ENCODE results near the gene MEX3B. TPM values are rescaled to one million over a fixed set of nuclear protein-coding genes. Genes with fewer than 3 reads are reported as not detected.
"Not testable (repeated sequence)": the region's sequence is repeated elsewhere in the genome, so short reads cannot be mapped to it uniquely, and the experiment has no call there.

MEX3B gene
- total RNA-seq, 2 donors from 2014 or later: 1.9 to 2.4 TPM

GRCh38 chr15:82031871-82032270 is 13.9 kb downstream of the MEX3B start:
- no peak for DNase-seq (ENCODE audit: low spot score)
- no peaks in the 10 kb centered on the region for H3K36me3 ChIP-seq
- H3K27me3 ChIP-seq: no peaks in the 10 kb centered on the region
- no peak overlapping the region for H3K4me3 ChIP-seq
- no peak for TF ChIP-seq CTCF (IDR thresholded peaks at IDR 0.05)
- no peaks in the 10 kb centered on the region for H3K4me1 ChIP-seq
- no peak overlapping the region for H3K27ac ChIP-seq
- H3K9me3 ChIP-seq: no peaks in the 10 kb centered on the region

DNA sequence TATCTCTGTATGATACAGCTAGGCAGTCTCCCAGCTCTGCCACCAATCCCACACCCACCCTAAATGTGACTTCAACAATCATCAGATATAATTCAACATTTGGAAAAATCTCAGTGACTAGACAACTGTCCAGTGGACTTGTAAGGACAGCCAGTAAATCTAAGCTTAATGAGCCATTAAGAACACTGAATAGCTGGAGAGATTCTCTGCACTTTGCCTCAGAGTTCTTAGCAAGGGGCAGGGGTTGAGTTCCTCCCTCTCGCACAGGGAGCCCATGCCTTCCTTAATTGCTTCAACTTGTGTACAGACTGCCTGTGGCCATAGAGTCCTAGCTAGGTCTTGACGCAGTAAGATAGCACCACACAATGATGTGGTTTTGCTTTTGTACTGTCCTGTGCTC is 15.6 kb downstream of the MEX3B start:
- H3K9me3 ChIP-seq: no peaks in the 10 kb centered on the region
- H3K27ac ChIP-seq: no peak overlapping the region
- H3K27me3 ChIP-seq: no peaks in the 10 kb centered on the region
- H3K4me1 ChIP-seq: no peaks in the 10 kb centered on the region
- no peak for DNase-seq (ENCODE audit: low spot score)
- no peaks in the 10 kb centered on the region for H3K36me3 ChIP-seq
- TF ChIP-seq CTCF (IDR thresholded peaks at IDR 0.05): no peak
- no peak overlapping the region for H3K4me3 ChIP-seq

DNA sequence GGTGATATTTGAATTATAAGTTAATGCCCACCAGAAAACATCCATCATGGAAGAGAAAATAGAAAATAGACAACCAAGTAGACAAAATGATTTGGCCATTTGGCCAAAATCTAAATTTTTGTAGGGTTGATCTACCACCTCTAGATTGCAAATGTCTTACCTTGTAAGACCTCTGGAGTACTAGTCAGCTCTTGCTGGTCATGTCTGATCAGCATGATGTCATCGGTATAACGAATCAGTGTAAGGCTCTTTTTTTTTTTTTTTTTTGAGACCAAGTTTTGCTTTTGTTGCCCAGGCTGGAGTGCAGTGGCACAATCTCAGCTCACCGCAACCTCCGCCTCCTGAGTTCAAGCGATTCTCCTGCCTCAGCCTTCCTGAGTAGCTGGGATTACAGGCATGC is 17.7 kb downstream of the MEX3B start:
- not testable (repeated sequence) for DNase-seq (ENCODE audit: low spot score); H3K4me3 ChIP-seq; H3K27me3 ChIP-seq; H3K27ac ChIP-seq; H3K36me3 ChIP-seq; H3K4me1 ChIP-seq; H3K9me3 ChIP-seq

- no peaks in the 10 kb centered on the region for H3K36me3 ChIP-seq
- H3K4me1 ChIP-seq: no peaks in the 10 kb centered on the region
- H3K9me3 ChIP-seq: no peaks in the 10 kb centered on the region
- no peak for DNase-seq (ENCODE audit: low spot score)
- H3K4me3 ChIP-seq: no peak overlapping the region
- no peak for TF ChIP-seq CTCF (IDR thresholded peaks at IDR 0.05)
- H3K27me3 ChIP-seq: no peaks in the 10 kb centered on the region
- no peak overlapping the region for H3K27ac ChIP-seq
Observed at GRCh38 chr15:82021992-82022391, 23.8 kb downstream of the MEX3B start.

DNA sequence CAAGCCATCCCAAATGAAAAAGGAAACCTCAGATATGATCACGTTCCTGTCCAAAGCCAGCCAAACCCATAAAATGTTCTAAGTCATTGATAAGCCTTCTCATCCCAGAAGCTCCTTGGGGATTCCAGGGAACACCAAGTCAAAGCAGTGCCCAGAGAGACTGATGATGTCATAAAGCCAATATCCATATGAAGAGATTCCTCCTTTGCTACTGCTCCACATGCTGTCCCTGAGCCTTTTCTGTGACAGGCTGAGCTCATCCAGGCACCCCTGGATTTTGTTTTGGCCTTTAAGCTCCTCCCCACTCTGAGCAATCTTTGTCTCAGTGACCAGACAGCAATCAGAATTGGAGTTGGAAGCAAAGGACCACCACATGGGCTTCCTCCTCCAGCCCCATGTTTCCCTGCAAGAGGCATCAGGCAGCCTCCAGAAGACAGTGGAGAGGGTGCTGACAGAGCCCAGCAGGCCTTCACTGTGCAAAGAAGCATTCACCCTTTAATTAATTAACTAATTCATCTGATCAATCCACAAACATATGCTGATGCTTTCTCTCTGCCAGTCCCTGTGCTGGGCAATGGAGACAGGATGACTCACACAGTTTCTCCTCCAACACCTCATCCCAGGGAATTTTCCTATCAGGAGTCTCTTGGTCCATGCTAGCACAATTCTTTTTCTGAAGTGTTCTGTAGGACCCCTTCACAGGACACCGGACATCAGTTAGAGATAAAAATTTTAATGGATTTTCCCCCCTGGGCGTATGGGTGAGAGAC is 25.0 kb downstream of the MEX3B start:
- no peak for TF ChIP-seq CTCF (IDR thresholded peaks at IDR 0.05)

GRCh38 chr15:82018201-82018600 is 27.6 kb downstream of the MEX3B start:
- H3K4me3 ChIP-seq: no peak overlapping the region

More for the DNA sequence above, 25.0 kb downstream of the MEX3B start:
- H3K36me3 ChIP-seq: no peaks in the 10 kb centered on the region
- no peak overlapping the region for H3K4me3 ChIP-seq
- no peaks in the 10 kb centered on the region for H3K27me3 ChIP-seq
- H3K27ac ChIP-seq: no peak overlapping the region
- no peak for DNase-seq (ENCODE audit: low spot score)
- no peaks in the 10 kb centered on the region for H3K4me1 ChIP-seq
- no peaks in the 10 kb centered on the region for H3K9me3 ChIP-seq

More at GRCh38 chr15:82018201-82018600, 27.6 kb downstream of the MEX3B start:
- Histone ChIP-seq H3K27ac (no peak overlapping the region), H3K4me1 (no peaks in the 10 kb centered on the region), H3K9me3 (no peaks in the 10 kb centered on the region), H3K36me3 (no peaks in the 10 kb centered on the region), H3K27me3 (no peaks in the 10 kb centered on the region)
- no peak for DNase-seq (ENCODE audit: low spot score)
- no peak for TF ChIP-seq CTCF (IDR thresholded peaks at IDR 0.05)
